ENCODE results near the gene TRPM2. TPM values are rescaled to one million over a fixed set of nuclear protein-coding genes. Genes with fewer than 3 reads are reported as not detected.

The TRPM2 gene
- total and polyA plus RNA-seq, 2 of the 4 experiments (the other 2 are of a cell fraction): not detected

GRCh38 chr21:44322621-44323325, 30.6 kb upstream of the TRPM2 start:
- peaks cover 72% of the 10 kb centered on the region for H3K36me3 ChIP-seq (ENCODE audit: control insufficient read depth, insufficient read depth, low read length)
- H4K91ac ChIP-seq (ENCODE audit: insufficient read depth, low read depth, low read length): no peak overlapping the region
- H3K9me3 ChIP-seq (ENCODE audit: control insufficient read depth, insufficient read depth, low read length): no peaks in the 10 kb centered on the region
- H3K4me1 ChIP-seq (ENCODE audit: control insufficient read depth, insufficient read depth, low read length): no peaks in the 10 kb centered on the region
- in situ Hi-C loops (cut with MboI; ENCODE audit: low sequenced_read_pairs) (no loop called here), dilution Hi-C loops (cut with HindIII; ENCODE audit: low sequenced_read_pairs, unreplicated experiment) (no loop called here), intact Hi-C loops (cut with micrococcal nuclease) (no loop called here)
- no peak for TF ChIP-seq USF2 (IDR thresholded peaks at IDR 0.05; ENCODE audit: low read depth, low read length)
- TF ChIP-seq NFE2L2 (IDR thresholded peaks at IDR 0.05; ENCODE audit: low read depth, low read length): no peak
- no peak for TF ChIP-seq CEBPB (IDR thresholded peaks at IDR 0.05; ENCODE audit: low read depth, low read length)
- TF ChIP-seq ELK1 (IDR thresholded peaks at IDR 0.05; ENCODE audit: borderline replicate concordance, low read depth, low read length): no peak
- no peak for TF ChIP-seq MAZ (IDR thresholded peaks at IDR 0.05; ENCODE audit: borderline replicate concordance, low read depth, low read length)
- no peak for TF ChIP-seq CTCF (conservative IDR thresholded peaks at IDR 0.05; ENCODE audit: low read depth, low read length)
- 91% methylated on average over 12 of the region's 38 CpGs; no CpG with 5 or more reads in 1 of the 2 experiments for WGBS, 2 experiments (ENCODE audit: extremely low coverage in 2 of 2, insufficient read length in 1 of 2)
- H3K23ac ChIP-seq (ENCODE audit: low read depth, low read length): no peak overlapping the region
- H3K79me1 ChIP-seq (ENCODE audit: low read depth in 1 of 2, low read length in 2 of 2): no peaks in the 10 kb centered on the region
- no peak overlapping the region for H2AFZ ChIP-seq (replicated peaks; ENCODE audit: low read length, poor library complexity)
- no peak overlapping the region for H2BK20ac ChIP-seq (ENCODE audit: low read depth, low read length)
- POLR2A ChIA-PET (ENCODE audit: unreplicated experiment): interaction anchor here (0.5 kb wide), 1 partner anchor 259 kb away, joined by 3 read pairs; no protein-coding TSS in a partner anchor
- no peak overlapping the region for H3K9ac ChIP-seq (ENCODE audit: low read depth, low read length)
- H4K8ac ChIP-seq (ENCODE audit: low read depth in 2 of 2, low read length in 2 of 2): no peak overlapping the region
- DNase-seq (no peak), ATAC-seq (ENCODE audit: low read depth) (no peak)
- no peaks in the 10 kb centered on the region for H3K27me3 ChIP-seq (ENCODE audit: control insufficient read depth, insufficient read depth, low read length)
- no peak overlapping the region for H2AK5ac ChIP-seq (ENCODE audit: low read depth, low read length)
- H3K18ac ChIP-seq (ENCODE audit: low read depth, low read length): no peak overlapping the region
- H4K20me1 ChIP-seq (ENCODE audit: insufficient read depth, low read length): no peaks in the 10 kb centered on the region; the same call in 1 of the 2 replicates
- no peaks in the 10 kb centered on the region for H3K9me1 ChIP-seq (ENCODE audit: insufficient read depth, low read length)
- H4K5ac ChIP-seq (ENCODE audit: low read depth, low read length): no peak overlapping the region
- no peak overlapping the region for H3K14ac ChIP-seq (replicated peaks; ENCODE audit: low read depth, low read length)
- no peak overlapping the region for H3K4ac ChIP-seq (ENCODE audit: low read depth, low read length)
- no peak overlapping the region for H2AK9ac ChIP-seq (replicated peaks; ENCODE audit: low read depth, low read length, poor library complexity)
- no peak overlapping the region for H3K4me3 ChIP-seq (ENCODE audit: insufficient read depth, low read depth, low read length)
- no peak overlapping the region for H2BK120ac ChIP-seq (ENCODE audit: low read depth, low read length)
- H2BK5ac ChIP-seq (ENCODE audit: low read depth, low read length, poor library complexity, severe bottlenecking): no peak overlapping the region
- no peak overlapping the region for H3K4me2 ChIP-seq (ENCODE audit: low read depth, low read length)
- H3K56ac ChIP-seq (ENCODE audit: extremely low read depth, insufficient read depth, low read length): no peak overlapping the region
- CTCF ChIA-PET: no interaction called here
- H3K27ac ChIP-seq (ENCODE audit: insufficient read depth, low read length): no peak overlapping the region
- H2BK15ac ChIP-seq (ENCODE audit: low read depth, low read length): no peak overlapping the region
- no TSS peak for BruUV-seq (replicated peaks)

Measured in IMR-90 (cell line).